DND-41 (cell line): ENCODE results near the gene BFSP2.

Source experiments
- ATAC-seq: fragments of 200-7000 bp; cut with Tn5 transposase; 3 replicates; pipeline ENCODE4 v1.9.1; 2021; ENCODE audit warnings: low read depth; ENCODE audit not compliant: insufficient read depth
- DNase-seq: peaks from one replicate; pipeline ENCODE4 v3.0.0-alpha.2; 2020
- H2AFZ ChIP-seq: 2 replicates; pipeline ENCODE4 v1.6.0; 2012; ENCODE audit warnings: low read depth, low read length
- H3K27ac ChIP-seq: 2 replicates; pipeline ENCODE4 v1.5.1; 2012; ENCODE audit warnings: low read length, inconsistent platforms
- H3K27me3 ChIP-seq: fragments of 200-600 bp; sonication (generic); 2 replicates; pipeline ENCODE4 v1.6.0; 2012; ENCODE audit warnings: low read length, mild to moderate bottlenecking, inconsistent platforms; ENCODE audit not compliant: insufficient read depth, poor library complexity
- H3K36me3 ChIP-seq: 2 replicates; pipeline ENCODE4 v1.5.1; 2012; ENCODE audit warnings: low read length, inconsistent platforms; ENCODE audit not compliant: insufficient read depth
- H3K4me1 ChIP-seq: 2 replicates; pipeline ENCODE4 v1.5.1; 2012; ENCODE audit warnings: mild to moderate bottlenecking, low read length; ENCODE audit not compliant: insufficient read depth
- H3K4me2 ChIP-seq: 2 replicates; pipeline ENCODE4 v1.6.0; 2012; ENCODE audit warnings: mild to moderate bottlenecking, moderate library complexity, low read length, inconsistent platforms; ENCODE audit not compliant: insufficient read depth
- H3K4me3 ChIP-seq, 2 experiments: fragments of 200-600 bp in 1 of 2; shearing (Covaris generic) in 1 of 2; 2 replicates each; pipeline ENCODE4 v1.5.1; 2012 to 2016; ENCODE audit warnings: inconsistent platforms in 2 of 2, low read length in 2 of 2, mild to moderate bottlenecking in 2 of 2, low read depth in 1 of 2, moderate library complexity in 1 of 2
- H3K79me2 ChIP-seq: 2 replicates; pipeline ENCODE4 v1.6.0; 2012; ENCODE audit warnings: low read length, inconsistent platforms; ENCODE audit not compliant: insufficient read depth
- H3K9ac ChIP-seq: 2 replicates; pipeline ENCODE4 v1.6.0; 2012; ENCODE audit warnings: low read depth, mild to moderate bottlenecking, inconsistent platforms, low read length, moderate library complexity
- H3K9me3 ChIP-seq: 2 replicates; pipeline ENCODE4 v1.5.1; 2012; ENCODE audit warnings: low read length, moderate library complexity, mild to moderate bottlenecking, inconsistent platforms; ENCODE audit not compliant: insufficient read depth, severe bottlenecking
- H4K20me1 ChIP-seq: 2 replicates; pipeline ENCODE4 v1.6.0; 2012; ENCODE audit warnings: low read length; ENCODE audit not compliant: insufficient read depth
- CTCF ChIP-seq: IDR thresholded peaks from 2 replicates; pipeline ENCODE4 v1.5.1; 2012; ENCODE audit warnings: borderline replicate concordance, low read length, moderate library complexity, mild to moderate bottlenecking; ENCODE audit not compliant: poor library complexity, severe bottlenecking; ENCODE audit errors: extremely low read depth
- EZH2 ChIP-seq: IDR thresholded peaks from 3 replicates; pipeline ENCODE4 v1.6.1; 2012; ENCODE audit warnings: borderline replicate concordance, low read depth, mild to moderate bottlenecking, moderate library complexity, low read length, inconsistent platforms; ENCODE audit not compliant: severe bottlenecking

The BFSP2 gene

GRCh38 chr3:133505813-133506212, 106.0 kb downstream of the BFSP2 start:
- TF ChIP-seq EZH2 = no peak
- no peak for TF ChIP-seq CTCF
- no peak overlapping the region for H2AFZ ChIP-seq
- ATAC-seq (no peak), DNase-seq (no peak)
- H3K9ac ChIP-seq = no peak overlapping the region
- no peaks in the 10 kb centered on the region for H3K36me3 ChIP-seq
- H3K27ac ChIP-seq = no peak overlapping the region
- no peak overlapping the region for H3K4me2 ChIP-seq
- H3K4me3 ChIP-seq = no peak overlapping the region
- no peaks in the 10 kb centered on the region for H3K4me1 ChIP-seq
- H3K9me3 ChIP-seq = no peaks in the 10 kb centered on the region
- H3K27me3 ChIP-seq = peaks cover 3% of the 10 kb centered on the region
- H4K20me1 ChIP-seq = no peaks in the 10 kb centered on the region
- H3K79me2 ChIP-seq = no peaks in the 10 kb centered on the region

GRCh38 chr3:133506215-133506901, 106.5 kb downstream of the BFSP2 start:
- DNase-seq (no peak), ATAC-seq (no peak)
- TF ChIP-seq CTCF = no peak
- no peak for TF ChIP-seq EZH2
- H3K27ac ChIP-seq = no peak overlapping the region
- no peak overlapping the region for H3K4me3 ChIP-seq
- peaks cover 3% of the 10 kb centered on the region for H3K27me3 ChIP-seq
- H2AFZ ChIP-seq = no peak overlapping the region
- no peak overlapping the region for H3K9ac ChIP-seq
- H3K9me3 ChIP-seq = no peaks in the 10 kb centered on the region
- H3K4me2 ChIP-seq = no peak overlapping the region
- H3K36me3 ChIP-seq = no peaks in the 10 kb centered on the region
- no peaks in the 10 kb centered on the region for H3K4me1 ChIP-seq
- H3K79me2 ChIP-seq = no peaks in the 10 kb centered on the region
- no peaks in the 10 kb centered on the region for H4K20me1 ChIP-seq

GRCh38 chr3:133509488-133509887, 109.6 kb downstream of the BFSP2 start:
- no peak overlapping the region for H3K9ac ChIP-seq
- H3K27me3 ChIP-seq = peaks cover under 1% of the 10 kb centered on the region
- no peak for ATAC-seq
- H3K27ac ChIP-seq = no peak overlapping the region
- H4K20me1 ChIP-seq = no peaks in the 10 kb centered on the region
- TF ChIP-seq CTCF (no peak), EZH2 (no peak)
- no peak overlapping the region for H2AFZ ChIP-seq
- no peaks in the 10 kb centered on the region for H3K36me3 ChIP-seq
- no peak for DNase-seq
- no peaks in the 10 kb centered on the region for H3K79me2 ChIP-seq
- no peaks in the 10 kb centered on the region for H3K9me3 ChIP-seq
- H3K4me2 ChIP-seq = no peak overlapping the region
- no peaks in the 10 kb centered on the region for H3K4me1 ChIP-seq
- no peak overlapping the region for H3K4me3 ChIP-seq
